Glomerular visceral epithelial cell (primary cell): Measurements from ENCODE around the gene REEP6.

Experiments used
- DNase-seq: peaks from one replicate; pipeline ENCODE4 v3.0.0-alpha.2; 2016; ENCODE audit errors: extremely low spot score

REEP6 gene

GRCh38 chr19:1456121-1456900 is 34.7 kb upstream of the REEP6 start:
- DNase-seq, result no peak

DNA sequence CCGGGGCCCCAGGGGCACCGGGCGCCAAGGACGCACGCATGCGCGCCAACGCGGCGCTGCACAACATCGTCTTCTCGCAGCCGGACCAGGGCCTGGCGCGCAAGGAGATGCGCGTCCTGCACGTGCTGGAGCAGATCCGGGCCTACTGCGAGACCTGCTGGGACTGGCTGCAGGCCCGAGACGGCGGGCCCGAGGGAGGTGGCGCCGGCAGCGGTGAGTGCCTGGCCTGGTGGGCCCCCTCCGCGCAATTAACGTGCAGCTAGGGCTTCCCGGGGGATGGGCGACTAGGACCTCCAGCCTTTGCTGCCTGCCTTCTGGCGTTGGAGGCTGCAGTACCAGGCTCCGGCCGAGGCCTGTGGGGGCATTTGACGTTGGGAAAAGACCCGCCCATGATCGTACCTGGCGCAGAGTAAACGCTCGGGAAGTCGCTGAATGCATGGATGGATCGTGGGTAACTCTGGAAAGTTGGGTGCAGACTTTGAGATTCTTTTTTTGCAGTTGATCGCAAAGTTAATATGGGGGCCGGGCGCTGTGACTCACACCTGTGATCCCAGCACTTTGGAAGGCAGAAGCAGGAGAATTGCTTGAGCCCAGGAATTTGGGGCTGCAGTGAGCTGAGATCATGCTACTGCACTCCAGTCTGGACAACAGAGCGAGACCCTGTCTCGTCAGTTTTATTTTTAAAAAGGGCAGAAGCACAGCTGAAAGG is 33.8 kb upstream of the REEP6 start:
- no peak for DNase-seq

DNA sequence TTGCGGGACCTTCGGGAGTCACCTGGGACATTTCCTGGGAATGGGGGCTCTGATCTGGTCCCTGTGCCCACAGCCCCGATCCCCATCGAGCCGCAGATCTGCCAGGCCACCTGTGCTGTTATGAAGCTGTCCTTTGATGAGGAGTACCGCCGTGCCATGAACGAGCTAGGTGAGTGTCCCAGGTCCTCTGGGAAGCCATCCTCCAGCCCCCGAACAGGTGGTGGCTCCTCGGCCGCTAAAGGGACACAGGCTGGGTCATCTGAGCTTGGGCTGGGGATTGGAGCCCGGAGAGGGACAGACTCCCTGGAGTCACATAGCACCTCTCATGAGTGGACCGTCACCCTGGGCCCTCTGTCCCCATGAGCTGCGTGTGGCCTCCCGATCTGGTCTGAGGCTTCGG is 33.1 kb upstream of the REEP6 start:
- DNase-seq, result no peak

GRCh38 chr19:1459479-1459878 is 31.5 kb upstream of the REEP6 start:
- no peak for DNase-seq

DNA sequence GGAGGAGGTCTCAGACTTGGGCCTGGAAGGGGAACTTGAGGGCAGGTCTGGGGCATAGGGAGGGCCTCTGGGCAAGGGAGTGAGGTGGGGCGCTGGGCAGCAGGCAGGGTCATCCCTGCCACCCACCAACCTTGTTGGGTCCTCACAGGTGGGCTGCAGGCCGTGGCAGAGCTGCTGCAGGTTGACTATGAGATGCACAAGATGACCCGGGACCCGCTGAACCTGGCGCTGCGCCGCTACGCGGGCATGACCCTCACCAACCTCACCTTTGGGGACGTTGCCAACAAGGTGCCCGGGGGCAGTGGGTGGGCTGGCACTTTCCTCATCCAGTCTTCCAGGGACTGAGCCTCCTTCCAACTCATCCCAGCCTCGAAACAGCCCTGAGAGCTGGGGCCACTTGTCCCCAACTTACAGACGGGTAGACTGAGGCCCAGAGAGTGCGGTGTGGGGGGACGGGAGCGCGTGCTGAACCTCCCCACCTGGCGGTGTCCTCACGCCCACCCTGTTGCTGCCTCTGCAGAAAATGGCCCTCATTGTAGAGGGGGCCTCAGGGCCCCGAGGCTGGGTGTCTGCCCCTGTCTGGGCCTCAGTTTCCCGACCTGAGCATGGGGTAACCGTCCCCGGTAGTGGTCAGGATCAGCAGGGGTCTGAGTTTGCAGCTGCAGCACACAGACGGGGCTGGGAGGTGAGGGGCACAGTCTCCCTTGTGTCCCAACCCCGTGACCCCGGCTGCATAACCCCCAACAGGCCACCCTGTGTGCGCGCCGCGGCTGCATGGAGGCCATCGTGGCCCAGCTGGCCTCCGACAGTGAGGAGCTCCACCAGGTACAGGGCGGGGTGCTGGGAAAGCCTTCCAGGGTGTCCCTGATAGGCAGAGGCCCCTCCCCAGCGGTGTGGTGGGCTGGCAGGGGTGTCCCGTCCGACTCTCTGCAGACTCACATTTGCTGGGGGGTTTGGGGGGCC is 30.7 kb upstream of the REEP6 start:
- DNase-seq, result no peak

DNA sequence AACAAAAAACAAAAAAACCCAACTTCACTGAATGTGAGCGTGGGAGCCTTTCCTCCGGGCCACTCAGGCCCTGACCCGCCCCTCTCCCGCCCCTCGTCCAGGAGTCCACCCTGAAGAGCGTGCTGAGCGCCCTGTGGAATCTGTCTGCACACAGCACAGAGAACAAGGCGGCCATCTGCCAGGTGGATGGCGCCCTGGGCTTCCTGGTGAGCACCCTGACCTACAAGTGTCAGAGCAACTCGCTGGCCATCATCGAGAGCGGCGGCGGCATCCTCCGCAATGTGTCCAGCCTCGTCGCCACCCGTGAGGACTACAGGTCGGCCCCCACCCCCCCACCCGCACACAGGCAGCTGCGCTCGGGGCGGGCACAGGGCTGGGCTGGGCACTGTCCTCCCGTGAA is 29.1 kb upstream of the REEP6 start:
- no peak for DNase-seq

GRCh38 chr19:1465191-1466016 is 25.6 kb upstream of the REEP6 start:
- no peak for DNase-seq

GRCh38 chr19:1466018-1466460 is 24.9 kb upstream of the REEP6 start:
- no peak for DNase-seq

- DNase-seq, result no peak
These were observed 24.3 kb upstream of the REEP6 start for GRCh38 chr19:1466461-1467214.

GRCh38 chr19:1467215-1467489 is 23.8 kb upstream of the REEP6 start:
- DNase-seq, result no peak

- DNase-seq, result no peak
These were observed 23.3 kb upstream of the REEP6 start for GRCh38 chr19:1467490-1468273.

DNA sequence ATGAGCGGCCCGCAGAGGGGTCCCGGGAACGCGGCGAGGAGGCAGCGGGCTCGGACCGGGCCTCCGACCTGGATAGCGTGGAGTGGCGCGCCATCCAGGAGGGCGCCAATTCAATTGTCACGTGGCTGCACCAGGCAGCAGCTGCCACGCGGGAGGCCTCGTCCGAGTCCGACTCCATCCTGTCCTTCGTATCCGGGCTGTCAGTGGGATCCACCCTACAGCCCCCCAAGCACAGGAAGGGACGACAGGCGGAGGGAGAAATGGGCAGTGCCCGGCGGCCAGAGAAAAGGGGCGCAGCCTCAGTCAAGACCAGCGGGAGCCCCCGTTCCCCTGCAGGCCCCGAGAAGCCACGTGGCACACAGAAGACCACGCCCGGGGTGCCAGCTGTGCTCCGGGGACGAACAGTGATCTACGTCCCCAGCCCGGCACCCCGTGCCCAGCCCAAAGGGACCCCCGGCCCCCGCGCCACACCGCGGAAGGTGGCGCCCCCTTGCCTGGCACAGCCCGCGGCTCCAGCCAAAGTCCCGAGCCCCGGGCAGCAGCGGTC is 22.6 kb upstream of the REEP6 start:
- DNase-seq, result no peak

DNA sequence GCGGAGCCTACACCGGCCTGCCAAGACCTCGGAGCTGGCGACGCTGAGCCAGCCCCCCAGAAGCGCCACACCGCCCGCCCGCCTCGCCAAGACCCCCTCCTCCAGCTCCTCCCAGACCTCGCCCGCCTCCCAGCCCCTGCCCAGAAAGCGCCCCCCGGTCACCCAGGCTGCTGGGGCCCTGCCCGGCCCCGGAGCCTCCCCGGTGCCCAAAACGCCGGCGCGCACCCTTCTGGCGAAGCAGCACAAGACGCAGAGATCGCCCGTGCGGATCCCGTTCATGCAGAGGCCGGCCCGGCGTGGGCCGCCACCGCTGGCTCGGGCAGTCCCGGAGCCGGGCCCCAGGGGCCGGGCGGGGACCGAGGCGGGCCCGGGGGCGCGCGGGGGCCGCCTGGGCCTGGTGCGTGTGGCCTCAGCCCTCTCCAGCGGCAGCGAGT is 22.1 kb upstream of the REEP6 start:
- peak; percentile 52 for DNase-seq

DNA sequence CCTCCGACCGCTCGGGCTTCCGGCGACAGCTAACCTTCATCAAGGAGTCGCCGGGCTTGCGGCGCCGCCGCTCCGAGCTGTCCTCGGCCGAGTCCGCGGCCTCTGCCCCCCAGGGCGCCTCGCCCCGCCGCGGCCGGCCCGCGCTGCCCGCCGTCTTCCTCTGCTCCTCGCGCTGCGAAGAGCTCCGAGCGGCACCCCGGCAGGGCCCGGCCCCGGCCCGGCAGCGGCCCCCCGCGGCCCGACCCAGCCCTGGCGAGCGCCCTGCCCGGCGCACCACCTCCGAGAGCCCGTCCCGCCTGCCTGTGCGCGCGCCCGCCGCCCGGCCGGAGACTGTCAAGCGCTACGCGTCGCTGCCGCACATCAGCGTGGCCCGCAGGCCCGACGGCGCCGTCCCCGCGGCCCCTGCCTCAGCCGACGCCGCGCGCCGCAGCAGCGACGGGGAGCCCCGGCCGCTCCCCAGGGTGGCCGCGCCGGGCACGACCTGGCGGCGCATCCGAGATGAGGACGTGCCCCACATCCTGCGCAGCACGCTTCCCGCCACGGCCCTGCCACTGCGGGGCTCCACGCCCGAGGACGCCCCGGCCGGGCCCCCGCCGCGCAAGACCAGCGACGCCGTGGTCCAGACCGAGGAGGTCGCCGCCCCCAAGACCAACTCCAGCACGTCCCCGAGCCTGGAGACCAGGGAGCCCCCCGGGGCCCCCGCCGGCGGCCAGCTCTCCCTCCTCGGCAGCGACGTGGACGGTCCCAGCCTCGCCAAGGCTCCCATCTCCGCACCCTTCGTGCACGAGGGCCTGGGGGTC is 21.5 kb upstream of the REEP6 start:
- peak; percentile 44 for DNase-seq

DNA sequence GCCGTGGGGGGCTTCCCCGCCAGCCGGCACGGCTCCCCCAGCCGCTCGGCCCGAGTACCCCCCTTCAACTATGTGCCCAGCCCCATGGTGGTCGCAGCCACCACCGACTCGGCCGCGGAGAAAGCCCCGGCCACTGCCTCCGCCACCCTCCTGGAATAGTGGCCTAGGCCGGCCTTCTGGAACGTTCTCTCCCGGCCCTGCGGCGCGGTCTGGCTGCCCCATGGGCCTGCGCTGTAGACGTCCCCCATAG is 21.0 kb upstream of the REEP6 start:
- no peak for DNase-seq

GRCh38 chr19:1470305-1471009 is 20.5 kb upstream of the REEP6 start:
- peak; percentile 54 for DNase-seq

GRCh38 chr19:1471010-1471514 is 19.9 kb upstream of the REEP6 start:
- DNase-seq, result peak; percentile 44

GRCh38 chr19:1471515-1472160 is 19.3 kb upstream of the REEP6 start:
- DNase-seq, result no peak
